ENCODE measurements around the gene PBXIP1. TPM values are rescaled to one million over a fixed set of nuclear protein-coding genes. Genes with fewer than 3 reads are reported as not detected.

Gene PBXIP1
- total RNA-seq, 1 donor from 2014 or later = 56.2 TPM

DNA sequence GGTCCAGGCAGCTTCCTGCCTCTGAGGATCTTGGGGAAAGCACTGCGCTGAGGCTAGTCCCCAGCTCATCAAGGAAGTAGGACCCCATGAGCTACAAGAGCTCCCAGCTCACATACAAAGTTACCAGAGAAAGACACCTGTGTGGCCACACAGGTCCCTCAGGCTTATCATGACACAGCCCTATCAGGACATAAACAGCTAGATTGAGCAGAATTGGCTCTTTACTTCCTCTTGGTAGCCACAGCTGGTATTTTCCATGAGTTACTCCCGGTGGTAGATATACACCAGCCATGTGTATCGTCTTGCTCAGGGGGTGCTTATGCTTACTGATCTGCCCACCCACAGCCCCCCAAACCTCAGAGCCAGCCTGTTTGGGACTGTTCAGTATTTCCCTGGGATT lies 38.7 kb upstream of the PBXIP1 start:
- Mint-ChIP-seq H3K9me3 (no peaks in the 10 kb centered on the region), H3K27me3 (ENCODE audit: low read depth) (no peaks in the 10 kb centered on the region), H3K4me1 (peaks cover 12% of the 10 kb centered on the region), H3K27ac (no peak overlapping the region), H3K4me3 (no peak overlapping the region), H3K36me3 (peaks cover 4% of the 10 kb centered on the region)
- DNase-seq (ENCODE audit: low spot score in 2 of 2, unreplicated experiment in 2 of 2) = no peak
- TF ChIP-seq, protein P1, sequence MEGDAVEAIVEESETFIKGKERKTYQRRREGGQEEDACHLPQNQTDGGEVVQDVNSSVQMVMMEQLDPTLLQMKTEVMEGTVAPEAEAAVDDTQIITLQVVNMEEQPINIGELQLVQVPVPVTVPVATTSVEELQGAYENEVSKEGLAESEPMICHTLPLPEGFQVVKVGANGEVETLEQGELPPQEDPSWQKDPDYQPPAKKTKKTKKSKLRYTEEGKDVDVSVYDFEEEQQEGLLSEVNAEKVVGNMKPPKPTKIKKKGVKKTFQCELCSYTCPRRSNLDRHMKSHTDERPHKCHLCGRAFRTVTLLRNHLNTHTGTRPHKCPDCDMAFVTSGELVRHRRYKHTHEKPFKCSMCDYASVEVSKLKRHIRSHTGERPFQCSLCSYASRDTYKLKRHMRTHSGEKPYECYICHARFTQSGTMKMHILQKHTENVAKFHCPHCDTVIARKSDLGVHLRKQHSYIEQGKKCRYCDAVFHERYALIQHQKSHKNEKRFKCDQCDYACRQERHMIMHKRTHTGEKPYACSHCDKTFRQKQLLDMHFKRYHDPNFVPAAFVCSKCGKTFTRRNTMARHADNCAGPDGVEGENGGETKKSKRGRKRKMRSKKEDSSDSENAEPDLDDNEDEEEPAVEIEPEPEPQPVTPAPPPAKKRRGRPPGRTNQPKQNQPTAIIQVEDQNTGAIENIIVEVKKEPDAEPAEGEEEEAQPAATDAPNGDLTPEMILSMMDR (IDR thresholded peaks at IDR 0.05; ENCODE audit: unreplicated experiment) = no peak

DNA sequence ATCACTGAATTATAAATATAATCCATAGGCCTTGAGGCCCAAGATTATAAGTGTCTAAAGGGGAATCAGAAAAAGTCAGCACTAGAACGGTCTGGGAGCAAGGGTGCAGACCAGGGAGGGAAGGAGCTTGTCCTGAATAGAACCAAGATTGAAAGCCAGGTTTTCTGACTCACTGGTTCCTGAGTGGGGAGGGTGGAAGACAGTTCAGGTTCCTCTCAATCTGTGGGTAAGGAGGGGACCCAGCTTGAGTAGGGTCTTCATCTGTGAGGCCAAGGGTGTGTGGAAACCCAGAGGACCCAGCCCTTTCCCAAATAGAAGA lies 38.3 kb upstream of the PBXIP1 start:
- Mint-ChIP-seq H3K9me3 (no peaks in the 10 kb centered on the region), H3K27me3 (ENCODE audit: low read depth) (no peaks in the 10 kb centered on the region), H3K27ac (no peak overlapping the region), H3K4me1 (peaks cover 11% of the 10 kb centered on the region), H3K36me3 (peaks cover 6% of the 10 kb centered on the region), H3K4me3 (no peak overlapping the region)
- no peak for DNase-seq (ENCODE audit: low spot score in 2 of 2, unreplicated experiment in 2 of 2)
- TF ChIP-seq, protein P1 (IDR thresholded peaks at IDR 0.05; ENCODE audit: unreplicated experiment) = no peak

DNA sequence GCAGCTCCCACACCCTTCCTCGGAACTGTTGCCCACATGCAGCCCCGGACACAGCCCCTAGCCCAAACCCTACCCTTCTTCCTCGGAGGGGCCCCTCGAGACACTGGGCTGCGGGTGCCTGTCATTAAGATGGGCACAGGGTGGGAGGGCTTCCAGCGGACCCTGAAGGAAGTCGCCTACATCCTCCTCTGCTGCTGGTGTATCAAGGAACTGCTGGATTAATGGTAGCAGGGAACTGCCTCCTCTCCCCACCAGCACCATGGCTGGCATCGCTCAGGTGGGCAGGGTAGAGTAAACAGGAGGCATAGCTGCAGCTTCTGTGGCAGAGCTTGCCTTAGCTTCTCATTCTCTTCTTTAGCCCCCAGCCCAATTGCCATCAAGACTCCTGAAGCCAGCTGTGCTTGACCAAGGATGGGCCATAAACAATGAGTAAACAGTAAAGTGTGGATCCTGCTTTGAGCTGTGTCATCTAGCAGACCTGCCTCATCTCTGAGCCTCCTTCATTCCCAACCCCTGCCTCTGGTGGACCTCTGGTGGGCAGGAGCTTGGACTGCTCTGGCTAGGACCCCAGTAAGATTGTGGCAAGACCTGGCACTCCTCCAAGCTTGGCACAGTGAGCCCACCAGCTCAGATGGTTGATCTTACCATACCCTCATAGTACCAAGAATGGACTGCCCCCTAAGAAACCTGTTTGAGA lies 37.8 kb upstream of the PBXIP1 start, which contains the start of gene LENEP:
TSS of gene LENEP (plus strand) at position 15 of the 697 bp plus-strand sequence. CDS start at position 37, 22 bp downstream.
- no peak within 1 kb of the TSS for H3K4me3 Mint-ChIP-seq
- no peak within 1 kb of the TSS for H3K27ac Mint-ChIP-seq
- H3K4me1 Mint-ChIP-seq = peaks cover 6% of the 10 kb centered on the region
- no peaks in the 10 kb centered on the region for H3K27me3 Mint-ChIP-seq (ENCODE audit: low read depth)
- TF ChIP-seq, protein P1 (IDR thresholded peaks at IDR 0.05; ENCODE audit: unreplicated experiment) = no peak
- H3K36me3 Mint-ChIP-seq = peaks cover 6% of the 10 kb centered on the region
- DNase-seq (ENCODE audit: low spot score in 2 of 2, unreplicated experiment in 2 of 2) = no peak
- H3K9me3 Mint-ChIP-seq = no peaks in the 10 kb centered on the region

DNA sequence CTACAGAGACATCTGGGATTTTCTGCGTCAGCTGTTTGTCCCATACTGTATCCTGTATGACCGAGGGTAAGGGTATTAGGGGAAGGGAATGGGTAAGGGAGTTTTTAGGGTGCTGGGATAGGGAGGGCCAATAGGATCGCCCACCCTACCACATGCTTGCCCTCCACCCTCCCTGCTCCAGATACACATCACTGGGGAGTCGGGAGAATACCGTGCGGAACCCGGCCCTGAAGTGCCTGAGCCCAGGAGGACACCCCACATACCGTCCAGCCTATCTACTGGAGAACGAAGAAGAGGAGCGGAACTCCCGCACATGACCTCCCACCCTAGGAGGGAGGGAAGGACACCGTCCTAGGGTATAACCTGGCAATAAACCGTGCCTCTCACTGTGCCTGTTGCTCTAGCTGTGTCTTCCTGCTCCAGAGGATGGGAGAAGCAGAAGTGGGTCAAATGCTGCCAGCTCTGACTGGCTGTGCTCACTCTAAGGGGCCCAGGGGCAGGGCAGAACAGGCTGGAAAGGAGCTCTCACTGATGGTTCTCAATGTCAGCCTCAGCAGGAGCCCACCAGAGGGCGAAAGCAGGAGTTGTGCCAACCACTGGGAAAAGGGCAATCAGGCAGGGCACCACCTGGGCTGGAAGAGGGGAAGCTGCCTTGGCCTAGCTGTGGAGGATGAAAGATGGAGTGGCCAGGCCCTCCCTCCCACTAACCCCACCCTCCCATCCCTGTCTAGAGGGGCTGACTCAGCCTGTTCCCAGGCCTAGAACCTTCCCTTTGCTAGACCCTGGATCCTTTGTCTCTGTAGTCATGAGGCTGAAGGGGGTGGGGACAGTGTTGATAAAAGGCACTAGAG lies 37.0 kb upstream of the PBXIP1 start:
- Mint-ChIP-seq H3K36me3 (peaks cover 9% of the 10 kb centered on the region), H3K27ac (no peak overlapping the region), H3K9me3 (no peaks in the 10 kb centered on the region), H3K4me1 (peaks cover 2% of the 10 kb centered on the region), H3K4me3 (no peak overlapping the region), H3K27me3 (ENCODE audit: low read depth) (no peaks in the 10 kb centered on the region)
- TF ChIP-seq, protein P1 (IDR thresholded peaks at IDR 0.05; ENCODE audit: unreplicated experiment) = no peak
- no peak for DNase-seq (ENCODE audit: low spot score in 2 of 2, unreplicated experiment in 2 of 2)

DNA sequence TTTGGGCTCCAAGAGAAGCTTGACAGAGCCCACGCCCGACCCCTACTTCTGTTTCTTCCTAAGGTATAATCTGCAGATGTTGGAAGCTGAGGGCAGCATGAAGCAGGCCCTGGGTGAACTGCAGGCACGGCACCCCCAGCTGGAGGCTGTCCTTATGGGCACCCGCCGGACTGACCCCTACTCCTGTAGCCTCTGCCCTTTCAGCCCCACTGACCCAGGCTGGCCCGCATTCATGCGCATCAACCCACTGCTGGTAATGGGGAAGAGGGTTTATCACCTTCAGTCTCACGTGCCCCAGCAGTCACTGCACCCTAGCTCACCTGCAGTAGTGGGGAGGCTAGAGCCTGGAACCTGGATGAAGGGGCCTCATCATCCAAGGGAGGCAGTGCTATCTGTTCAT lies 34.4 kb upstream of the PBXIP1 start:
- Mint-ChIP-seq H3K4me1 (no peaks in the 10 kb centered on the region), H3K4me3 (no peak overlapping the region), H3K27me3 (ENCODE audit: low read depth) (no peaks in the 10 kb centered on the region), H3K27ac (no peak overlapping the region), H3K9me3 (no peaks in the 10 kb centered on the region), H3K36me3 (peaks cover 12% of the 10 kb centered on the region)
- TF ChIP-seq, protein P1 (IDR thresholded peaks at IDR 0.05; ENCODE audit: unreplicated experiment) = no peak
- no peak for DNase-seq (ENCODE audit: low spot score in 2 of 2, unreplicated experiment in 2 of 2)
